GM12872 (cell line): ENCODE measurements around the gene SLC6A6.

ENCODE experiments used
- CTCF ChIP-seq: IDR thresholded peaks from 3 replicates; pipeline ENCODE4 v1.5.1; 2011; ENCODE audit warnings: low read depth, mild to moderate bottlenecking, low read length, moderate library complexity; ENCODE audit not compliant: insufficient read depth

SLC6A6 gene

DNA sequence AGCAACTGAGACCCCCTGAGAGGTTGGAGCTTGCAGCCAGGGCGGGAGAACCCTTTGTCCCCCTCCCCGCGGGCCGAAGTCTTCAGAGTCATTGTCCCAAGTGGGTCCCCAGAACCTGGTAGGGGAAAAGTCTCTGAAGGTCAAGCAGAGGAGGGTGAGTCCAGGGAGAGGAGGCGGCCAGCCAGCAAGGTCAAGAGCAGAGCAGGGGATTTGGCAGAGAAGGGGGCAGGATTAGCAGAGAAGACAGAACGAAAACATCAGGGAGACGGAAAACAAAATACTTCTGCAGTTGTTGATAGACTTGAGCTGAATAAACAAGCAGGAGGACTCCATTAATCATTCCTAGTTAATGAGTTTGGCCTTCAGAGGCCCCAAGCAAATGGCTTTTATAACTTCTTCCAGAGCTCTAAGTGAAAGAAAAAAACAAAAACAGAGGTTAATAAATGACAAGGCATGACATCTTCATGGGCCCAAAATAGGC lies 71.0 kb downstream of the SLC6A6 start:
- TF ChIP-seq CTCF = no peak

GRCh38 chr3:14474363-14475081 lies 72.1 kb downstream of the SLC6A6 start:
- no peak for TF ChIP-seq CTCF

DNA sequence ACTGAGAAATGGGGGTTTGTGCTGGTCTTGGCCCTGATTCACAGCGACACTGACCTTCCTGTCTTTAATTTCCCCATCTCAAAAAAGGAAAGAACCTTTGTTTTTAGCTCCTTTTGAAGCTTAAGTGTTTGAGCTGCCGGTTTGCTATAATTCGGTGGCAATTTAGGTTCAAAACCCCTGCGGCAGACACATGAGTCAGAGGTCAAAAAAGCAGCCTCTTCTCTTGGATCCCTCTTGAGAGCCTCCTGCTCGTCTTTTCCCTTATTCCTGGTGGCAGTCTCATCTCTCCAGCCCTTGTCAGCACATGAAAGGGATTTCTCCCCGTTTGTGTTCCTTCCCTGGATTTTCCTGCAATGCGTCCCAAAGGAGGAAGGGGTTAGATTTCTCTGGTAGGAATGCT lies 73.2 kb downstream of the SLC6A6 start:
- TF ChIP-seq CTCF = no peak

GRCh38 chr3:14476583-14477265 lies 74.3 kb downstream of the SLC6A6 start:
- TF ChIP-seq CTCF = no peak

- TF ChIP-seq CTCF = no peak
Measured at GRCh38 chr3:14477311-14477935, 75.0 kb downstream of the SLC6A6 start.

- TF ChIP-seq CTCF = no peak
Measured at GRCh38 chr3:14478956-14479550, 76.6 kb downstream of the SLC6A6 start.

- TF ChIP-seq CTCF = no peak
Measured at GRCh38 chr3:14479591-14479990, 77.2 kb downstream of the SLC6A6 start.
